H9 (cell line): Measurements from ENCODE around the gene PCSK6. TPM values are rescaled to one million over a fixed set of nuclear protein-coding genes. Genes with fewer than 3 reads are reported as not detected.

ENCODE experiments used
- DNase-seq: peaks from one replicate; pipeline ENCODE4 v3.0.0-alpha.2; 2017
- H2AFZ ChIP-seq: one replicate; pipeline ENCODE4 v1.6.1; 2013; ENCODE audit warnings: mild to moderate bottlenecking, low read length, control low read depth, moderate library complexity
- H2AK5ac ChIP-seq: 2 replicates; pipeline ENCODE4 v1.6.1; 2013; ENCODE audit warnings: low read length, control low read depth, mixed read lengths; ENCODE audit not compliant: insufficient read length
- H2BK120ac ChIP-seq: one replicate; pipeline ENCODE4 v1.6.1; 2013; ENCODE audit warnings: low read depth, mild to moderate bottlenecking, low read length, control low read depth, inconsistent platforms; ENCODE audit not compliant: poor library complexity, severe bottlenecking
- H2BK12ac ChIP-seq: 2 replicates; pipeline ENCODE4 v1.6.1; 2013; ENCODE audit warnings: low read length, control low read depth, mixed read lengths, low read depth; ENCODE audit not compliant: insufficient read length
- H2BK15ac ChIP-seq: 2 replicates; pipeline ENCODE4 v1.6.1; 2013; ENCODE audit warnings: low read depth, low read length, control low read depth
- H2BK20ac ChIP-seq: one replicate; pipeline ENCODE4 v1.6.1; 2013; ENCODE audit warnings: low read depth, mild to moderate bottlenecking, low read length, control low read depth, inconsistent platforms; ENCODE audit not compliant: poor library complexity, severe bottlenecking
- H2BK5ac ChIP-seq: 2 replicates; pipeline ENCODE4 v1.6.1; 2013; ENCODE audit warnings: low read length, control low read depth, mixed read lengths; ENCODE audit not compliant: insufficient read length
- H3K14ac ChIP-seq: 2 replicates; pipeline ENCODE4 v1.6.1; 2013; ENCODE audit warnings: low read length, control low read depth; ENCODE audit not compliant: insufficient read depth
- H3K18ac ChIP-seq: 2 replicates; pipeline ENCODE4 v1.6.1; 2013; ENCODE audit warnings: low read depth, mild to moderate bottlenecking, mixed read lengths, low read length, control low read depth; ENCODE audit not compliant: insufficient read length
- H3K23ac ChIP-seq: 2 replicates; pipeline ENCODE4 v1.6.1; 2013; ENCODE audit warnings: low read length, control low read depth, mixed read lengths, low read depth; ENCODE audit not compliant: insufficient read length
- H3K23me2 ChIP-seq: 2 replicates; pipeline ENCODE4 v1.6.1; 2013; ENCODE audit warnings: low read depth, mild to moderate bottlenecking, mixed read lengths, low read length, control low read depth; ENCODE audit not compliant: insufficient read length, poor library complexity, severe bottlenecking
- H3K27ac ChIP-seq: 2 replicates; pipeline ENCODE4 v1.5.1; 2013; ENCODE audit warnings: low read length, control low read depth, mixed read lengths, low read depth; ENCODE audit not compliant: insufficient read length
- H3K27me3 ChIP-seq: 2 replicates; pipeline ENCODE4 v1.6.1; 2013; ENCODE audit warnings: low read length, control low read depth, inconsistent platforms; ENCODE audit not compliant: insufficient read depth
- H3K4ac ChIP-seq: 2 replicates; pipeline ENCODE4 v1.6.1; 2013; ENCODE audit warnings: low read depth, mild to moderate bottlenecking, control low read depth, inconsistent platforms, low read length, moderate library complexity
- H3K4me1 ChIP-seq: 2 replicates; pipeline ENCODE4 v1.6.1; 2013; ENCODE audit warnings: low read length, control low read depth, inconsistent platforms; ENCODE audit not compliant: insufficient read depth
- H3K4me2 ChIP-seq: 2 replicates; pipeline ENCODE4 v1.6.1; 2013; ENCODE audit warnings: low read length, control low read depth, mixed read lengths; ENCODE audit not compliant: insufficient read length, insufficient read depth
- H3K56ac ChIP-seq: 2 replicates; pipeline ENCODE4 v1.6.1; 2013; ENCODE audit warnings: low read depth, mild to moderate bottlenecking, mixed read lengths, low read length, control low read depth; ENCODE audit not compliant: insufficient read length
- H3K79me1 ChIP-seq: 2 replicates; pipeline ENCODE4 v1.6.1; 2013; ENCODE audit warnings: low read depth, mild to moderate bottlenecking, moderate library complexity, low read length, control low read depth, inconsistent platforms; ENCODE audit not compliant: insufficient read depth, poor library complexity, severe bottlenecking
- H3K79me2 ChIP-seq: 2 replicates; pipeline ENCODE4 v1.6.1; 2013; ENCODE audit warnings: low read length, control low read depth, inconsistent platforms; ENCODE audit not compliant: insufficient read depth
- H3K9ac ChIP-seq: 2 replicates; pipeline ENCODE4 v1.6.1; 2013; ENCODE audit warnings: low read length, control low read depth, mixed read lengths; ENCODE audit not compliant: insufficient read length; ENCODE audit errors: extremely low read depth
- H3K9me3 ChIP-seq: one replicate; pipeline ENCODE4 v1.6.1; 2013; ENCODE audit warnings: low read depth, low read length, inconsistent platforms; ENCODE audit not compliant: control insufficient read depth
- H3T11ph ChIP-seq: one replicate; pipeline ENCODE4 v1.6.1; 2013; ENCODE audit warnings: mild to moderate bottlenecking, low read length, control low read depth, inconsistent platforms
- H4K20me1 ChIP-seq: one replicate; pipeline ENCODE4 v1.6.1; 2013; ENCODE audit not compliant: control insufficient read depth, insufficient read length, insufficient read depth
- H4K5ac ChIP-seq: 2 replicates; pipeline ENCODE4 v1.6.1; 2013; ENCODE audit warnings: low read depth, mild to moderate bottlenecking, mixed read lengths, low read length, control low read depth; ENCODE audit not compliant: insufficient read length
- H4K8ac ChIP-seq: replicated peaks from 2 replicates; pipeline ENCODE4 v1.6.1; 2013; ENCODE audit warnings: low read length, control low read depth, mixed read lengths, low read depth; ENCODE audit not compliant: insufficient read length
- H4K91ac ChIP-seq: 2 replicates; pipeline ENCODE4 v1.6.1; 2013; ENCODE audit warnings: low read depth, mild to moderate bottlenecking, moderate library complexity, mixed read lengths, low read length, control low read depth; ENCODE audit not compliant: insufficient read length
- H3K27ac Mint-ChIP-seq, 3 experiments: 2 replicates in 2 of 3; 3 replicates in 1 of 3; pipeline ENCODE4 v1.8.0; 2020 to 2021; ENCODE audit warnings: mixed read lengths in 3 of 3, mild to moderate bottlenecking in 1 of 3, moderate library complexity in 1 of 3
- H3K27me3 Mint-ChIP-seq: 2 replicates; pipeline ENCODE4 v1.8.0; 2021; ENCODE audit warnings: low read depth, mild to moderate bottlenecking, moderate library complexity, mixed read lengths
- H3K36me3 Mint-ChIP-seq, 3 experiments: 2 replicates in 2 of 3; 3 replicates in 1 of 3; pipeline ENCODE4 v1.8.0; 2020 to 2021; ENCODE audit warnings: low read depth in 3 of 3, mixed read lengths in 3 of 3; ENCODE audit not compliant: insufficient read depth in 1 of 3
- H3K4me1 Mint-ChIP-seq, 2 experiments: 2 replicates each; pipeline ENCODE4 v1.8.0; 2020; ENCODE audit warnings: mixed read lengths in 2 of 2
- H3K4me3 Mint-ChIP-seq, 2 experiments: 2 replicates in 1 of 2; 3 replicates in 1 of 2; pipeline ENCODE4 v1.8.0; 2020 to 2021; ENCODE audit warnings: mild to moderate bottlenecking in 2 of 2, mixed read lengths in 2 of 2, moderate library complexity in 1 of 2
- H3K9me3 Mint-ChIP-seq, 2 experiments: 2 replicates in 1 of 2; 3 replicates in 1 of 2; pipeline ENCODE4 v1.8.0; 2020; ENCODE audit warnings: mild to moderate bottlenecking in 2 of 2, mixed read lengths in 2 of 2, moderate library complexity in 1 of 2
- WGBS: extraction: QIAGEN DNeasy Blood & Tissue Kit; methylation state at CpG from one replicate; pipeline ENCODE4 v1.1.7; 2013; ENCODE audit warnings: missing lambda C conversion rate, low lambda C conversion rate, mixed read lengths; ENCODE audit not compliant: insufficient read length; ENCODE audit errors: extremely low coverage; 5-methylcytosine and 5-hydroxymethylcytosine counted together
- total RNA-seq: library from RNA; stranded (reverse); gene quantifications from 2 replicates; pipeline ENCODE4 v1.2.1, GENCODE V29; 2021
- TF ChIP-seq, protein P1 (sequence below): fragments of 200-600 bp; sonication (generic); conservative IDR thresholded peaks from 3 replicates; pipeline ENCODE4 v1.8.0; 2021; ENCODE audit warnings: antibody characterized with exemption, mild to moderate bottlenecking

Gene PCSK6
- total RNA-seq, 1 experiment from 2014 or later = 4.0 TPM

DNA sequence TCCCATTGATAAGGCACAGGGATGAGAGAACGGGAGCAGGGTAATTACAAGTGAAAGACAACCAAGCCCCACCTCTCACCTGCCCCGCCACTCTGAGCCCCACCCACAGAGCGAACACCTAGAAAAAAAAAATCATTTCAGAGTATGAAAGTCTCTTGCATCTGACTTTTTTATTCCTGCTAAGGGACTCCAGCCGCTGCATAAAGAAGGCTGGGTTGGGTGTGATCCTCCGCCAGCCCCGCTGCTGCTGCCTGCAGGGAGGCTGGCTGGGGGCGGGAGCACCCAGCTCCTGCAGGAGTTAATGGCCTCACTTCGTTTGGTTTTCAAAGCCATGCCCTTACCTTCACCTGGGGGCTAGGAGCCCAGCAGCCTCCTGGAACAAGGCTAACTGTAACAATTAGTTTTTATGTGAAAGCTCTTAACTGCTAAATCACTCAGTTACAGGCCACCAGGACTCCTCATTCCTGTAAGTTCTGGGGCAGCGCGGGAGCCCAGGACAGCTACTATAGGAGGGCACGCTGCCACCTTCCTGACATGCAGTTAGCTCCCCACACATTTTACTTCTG, 116.5 kb downstream of the PCSK6 start:
- WGBS = no CpG with 5 or more reads among the region's 11 CpGs
- H3K14ac ChIP-seq = no peak overlapping the region; the same call in 1 of the 2 replicates
- Mint-ChIP-seq H3K9me3 (no peaks in the 10 kb centered on the region), H3K36me3 (no peaks in the 10 kb centered on the region; a peak in 1 of 7 replicates), H3K27ac (no peak overlapping the region), H3K4me3 (peak overlapping the region; percentile 44 to 71), H3K4me1 (peaks cover 24 to 31% of the 10 kb centered on the region in 2 experiments), H3K27me3 (peaks cover 13% of the 10 kb centered on the region)
- H3K18ac ChIP-seq = no peak overlapping the region
- no peak overlapping the region for H4K91ac ChIP-seq
- H3K56ac ChIP-seq = no peak overlapping the region
- H3K4me2 ChIP-seq = peak overlapping the region; percentile 40
- H3K79me1 ChIP-seq = no peaks in the 10 kb centered on the region
- H3K4ac ChIP-seq = no peak overlapping the region
- H3K79me2 ChIP-seq = no peaks in the 10 kb centered on the region
- H3K27ac ChIP-seq = no peak overlapping the region
- TF ChIP-seq, protein P1, sequence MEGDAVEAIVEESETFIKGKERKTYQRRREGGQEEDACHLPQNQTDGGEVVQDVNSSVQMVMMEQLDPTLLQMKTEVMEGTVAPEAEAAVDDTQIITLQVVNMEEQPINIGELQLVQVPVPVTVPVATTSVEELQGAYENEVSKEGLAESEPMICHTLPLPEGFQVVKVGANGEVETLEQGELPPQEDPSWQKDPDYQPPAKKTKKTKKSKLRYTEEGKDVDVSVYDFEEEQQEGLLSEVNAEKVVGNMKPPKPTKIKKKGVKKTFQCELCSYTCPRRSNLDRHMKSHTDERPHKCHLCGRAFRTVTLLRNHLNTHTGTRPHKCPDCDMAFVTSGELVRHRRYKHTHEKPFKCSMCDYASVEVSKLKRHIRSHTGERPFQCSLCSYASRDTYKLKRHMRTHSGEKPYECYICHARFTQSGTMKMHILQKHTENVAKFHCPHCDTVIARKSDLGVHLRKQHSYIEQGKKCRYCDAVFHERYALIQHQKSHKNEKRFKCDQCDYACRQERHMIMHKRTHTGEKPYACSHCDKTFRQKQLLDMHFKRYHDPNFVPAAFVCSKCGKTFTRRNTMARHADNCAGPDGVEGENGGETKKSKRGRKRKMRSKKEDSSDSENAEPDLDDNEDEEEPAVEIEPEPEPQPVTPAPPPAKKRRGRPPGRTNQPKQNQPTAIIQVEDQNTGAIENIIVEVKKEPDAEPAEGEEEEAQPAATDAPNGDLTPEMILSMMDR = no peak
- H4K20me1 ChIP-seq = no peaks in the 10 kb centered on the region
- H2BK120ac ChIP-seq = no peak overlapping the region
- no peak overlapping the region for H2BK5ac ChIP-seq
- no peak overlapping the region for H2BK20ac ChIP-seq
- no peak overlapping the region for H3K9ac ChIP-seq
- no peak overlapping the region for H2BK12ac ChIP-seq
- no peak overlapping the region for H4K8ac ChIP-seq
- H3T11ph ChIP-seq = no peak overlapping the region
- no peaks in the 10 kb centered on the region for H3K23me2 ChIP-seq
- no peaks in the 10 kb centered on the region for H3K9me3 ChIP-seq
- no peaks in the 10 kb centered on the region for H3K27me3 ChIP-seq
- H4K5ac ChIP-seq = no peak overlapping the region
- no peak overlapping the region for H2AK5ac ChIP-seq
- DNase-seq = peak; percentile 50
- H2BK15ac ChIP-seq = no peak overlapping the region
- H3K4me1 ChIP-seq = peaks cover 5% of the 10 kb centered on the region; the same call in 1 of the 2 replicates
- H2AFZ ChIP-seq = no peak overlapping the region
- no peak overlapping the region for H3K23ac ChIP-seq
